Measurements from ENCODE around the gene ANK3. TPM values are rescaled to one million over a fixed set of nuclear protein-coding genes. Genes with fewer than 3 reads are reported as not detected.

The ANK3 gene
- total and polyA plus RNA-seq, 2 experiments from 2014 or later, result 0.14 to 0.54 TPM

GRCh38 chr10:60283397-60283796, 106.3 kb downstream of the ANK3 start:
- H3K79me2 ChIP-seq (ENCODE audit: insufficient read depth), result no peaks in the 10 kb centered on the region
- no peak overlapping the region for H2AFZ ChIP-seq
- no peaks in the 10 kb centered on the region for H3K36me3 ChIP-seq (ENCODE audit: low read depth)
- no peak overlapping the region for H3K9ac ChIP-seq
- H3K4me3 ChIP-seq, result 0 out of 2 replicates have a peak overlapping the region, but pooled peaks have one; percentile 1
- in situ Hi-C loops (cut with MboI), result no loop called here
- H3F3A ChIP-seq (ENCODE audit: insufficient read depth), result peaks cover 5% of the 10 kb centered on the region; the same call in 1 of the 2 replicates
- peak; percentile 14 for DNase-seq
- no peaks in the 10 kb centered on the region for H4K20me1 ChIP-seq (ENCODE audit: insufficient read depth)
- TF ChIP-seq EZH2phosphoT487 (IDR thresholded peaks at IDR 0.05; ENCODE audit: insufficient read depth, low read depth) (no peak), EZH2 (IDR thresholded peaks at IDR 0.05; ENCODE audit: insufficient read depth, poor library complexity, severe bottlenecking) (no peak)
- peaks cover 16% of the 10 kb centered on the region for H3K4me1 ChIP-seq (ENCODE audit: insufficient read depth)
- H3K9me2 ChIP-seq (ENCODE audit: insufficient read depth), result peaks cover 4% of the 10 kb centered on the region; the same call in 1 of the 2 replicates
- no peaks in the 10 kb centered on the region for H3K9me3 ChIP-seq (ENCODE audit: low read depth)
- WGBS, 2 experiments (ENCODE audit: low coverage in 1 of 2, low lambda C conversion rate in 2 of 2, missing lambda C conversion rate in 2 of 2), result 32 to 33% methylated on average over 2 of the region's 2 CpGs
- H3K4me2 ChIP-seq (ENCODE audit: unreplicated experiment), result peak overlapping the region; percentile 37
- H3K27ac ChIP-seq, result no peak overlapping the region
- H3K27me3 ChIP-seq (replicated peaks; ENCODE audit: insufficient read depth), result no peaks in the 10 kb centered on the region

- 77 to 81% methylated on average over 5 of the region's 5 CpGs for WGBS, 2 experiments (ENCODE audit: low coverage in 1 of 2, low lambda C conversion rate in 2 of 2, missing lambda C conversion rate in 2 of 2)
- 0 out of 2 replicates have a peak overlapping the region, but pooled peaks have one; percentile 1 for H3K4me3 ChIP-seq
- in situ Hi-C loops (cut with MboI), result no loop called here
- no peak overlapping the region for H3K27ac ChIP-seq
- peak overlapping the region; percentile 30; the same call in 1 of the 2 replicates for H2AFZ ChIP-seq
- peaks cover 16% of the 10 kb centered on the region for H3K4me1 ChIP-seq (ENCODE audit: insufficient read depth)
- H3K36me3 ChIP-seq (ENCODE audit: low read depth), result no peaks in the 10 kb centered on the region
- no peaks in the 10 kb centered on the region for H3K9me3 ChIP-seq (ENCODE audit: low read depth)
- TF ChIP-seq EZH2phosphoT487 (IDR thresholded peaks at IDR 0.05; ENCODE audit: insufficient read depth, low read depth) (no peak), EZH2 (IDR thresholded peaks at IDR 0.05; ENCODE audit: insufficient read depth, poor library complexity, severe bottlenecking) (no peak)
- H3K9ac ChIP-seq, result no peak overlapping the region
- H3F3A ChIP-seq (ENCODE audit: insufficient read depth), result peaks cover 5% of the 10 kb centered on the region; the same call in 1 of the 2 replicates
- peaks cover 4% of the 10 kb centered on the region; the same call in 1 of the 2 replicates for H3K9me2 ChIP-seq (ENCODE audit: insufficient read depth)
- H4K20me1 ChIP-seq (ENCODE audit: insufficient read depth), result no peaks in the 10 kb centered on the region
- H3K79me2 ChIP-seq (ENCODE audit: insufficient read depth), result no peaks in the 10 kb centered on the region
- H3K4me2 ChIP-seq (ENCODE audit: unreplicated experiment), result peak overlapping the region; percentile 37
- peak; percentile 56 for DNase-seq
- H3K27me3 ChIP-seq (replicated peaks; ENCODE audit: insufficient read depth), result no peaks in the 10 kb centered on the region
Observed at GRCh38 chr10:60282771-60283353, 106.8 kb downstream of the ANK3 start.

GRCh38 chr10:60281792-60282353, 107.8 kb downstream of the ANK3 start:
- H3K4me3 ChIP-seq, result no peak overlapping the region
- in situ Hi-C loops (cut with MboI), result no loop called here
- WGBS, 2 experiments (ENCODE audit: low coverage in 1 of 2, low lambda C conversion rate in 2 of 2, missing lambda C conversion rate in 2 of 2), result 83 to 85% methylated on average over 6 of the region's 6 CpGs

GRCh38 chr10:60281331-60281730, 108.3 kb downstream of the ANK3 start:
- Histone ChIP-seq H3K4me1 (ENCODE audit: insufficient read depth) (peaks cover 16% of the 10 kb centered on the region), H2AFZ (no peak overlapping the region), H3F3A (ENCODE audit: insufficient read depth) (peaks cover 5% of the 10 kb centered on the region; the same call in 1 of the 2 replicates), H3K27ac (no peak overlapping the region), H3K9ac (no peak overlapping the region), H3K9me2 (ENCODE audit: insufficient read depth) (peaks cover 4% of the 10 kb centered on the region; the same call in 1 of the 2 replicates), H3K4me3 (no peak overlapping the region), H4K20me1 (ENCODE audit: insufficient read depth) (no peaks in the 10 kb centered on the region), H3K79me2 (ENCODE audit: insufficient read depth) (no peaks in the 10 kb centered on the region), H3K36me3 (ENCODE audit: low read depth) (no peaks in the 10 kb centered on the region), H3K9me3 (ENCODE audit: low read depth) (no peaks in the 10 kb centered on the region), H3K4me2 (ENCODE audit: unreplicated experiment) (no peak overlapping the region), H3K27me3 (replicated peaks; ENCODE audit: insufficient read depth) (no peaks in the 10 kb centered on the region)
- TF ChIP-seq EZH2 (IDR thresholded peaks at IDR 0.05; ENCODE audit: insufficient read depth, poor library complexity, severe bottlenecking) (no peak), EZH2phosphoT487 (IDR thresholded peaks at IDR 0.05; ENCODE audit: insufficient read depth, low read depth) (no peak)
- WGBS, 2 experiments (ENCODE audit: low coverage in 1 of 2, low lambda C conversion rate in 2 of 2, missing lambda C conversion rate in 2 of 2), result 88 to 93% methylated on average over 1 of the region's 1 CpG
- no peak for DNase-seq
- in situ Hi-C loops (cut with MboI), result no loop called here

More at GRCh38 chr10:60281792-60282353, 107.8 kb downstream of the ANK3 start:
- no peak overlapping the region for H3K27ac ChIP-seq
- H3K27me3 ChIP-seq (replicated peaks; ENCODE audit: insufficient read depth), result no peaks in the 10 kb centered on the region
- H3K9ac ChIP-seq, result no peak overlapping the region
- no peaks in the 10 kb centered on the region for H3K9me3 ChIP-seq (ENCODE audit: low read depth)
- H3F3A ChIP-seq (ENCODE audit: insufficient read depth), result peaks cover 5% of the 10 kb centered on the region; the same call in 1 of the 2 replicates
- no peak overlapping the region for H3K4me2 ChIP-seq (ENCODE audit: unreplicated experiment)
- H3K4me1 ChIP-seq (ENCODE audit: insufficient read depth), result peaks cover 16% of the 10 kb centered on the region
- peaks cover 4% of the 10 kb centered on the region; the same call in 1 of the 2 replicates for H3K9me2 ChIP-seq (ENCODE audit: insufficient read depth)
- DNase-seq, result no peak
- no peaks in the 10 kb centered on the region for H4K20me1 ChIP-seq (ENCODE audit: insufficient read depth)
- peak overlapping the region; percentile 30; the same call in 1 of the 2 replicates for H2AFZ ChIP-seq
- H3K36me3 ChIP-seq (ENCODE audit: low read depth), result no peaks in the 10 kb centered on the region
- TF ChIP-seq EZH2phosphoT487 (IDR thresholded peaks at IDR 0.05; ENCODE audit: insufficient read depth, low read depth), result no peak
- TF ChIP-seq EZH2 (IDR thresholded peaks at IDR 0.05; ENCODE audit: insufficient read depth, poor library complexity, severe bottlenecking), result no peak
- no peaks in the 10 kb centered on the region for H3K79me2 ChIP-seq (ENCODE audit: insufficient read depth)
